GM21825 (cell line): ENCODE measurements around the gene NHP2.
"Not testable (repeated sequence)": the region's sequence is repeated elsewhere in the genome, so short reads cannot be mapped to it uniquely, and the experiment has no call there.

Experiments
- ATAC-seq: cut with Tn5 transposase; IDR thresholded peaks from one replicate; pipeline ENCODE4 v1.9.1; 2021; ENCODE audit warnings: mild to moderate bottlenecking, moderate library complexity; ENCODE audit not compliant: unreplicated experiment

NHP2 gene

GRCh38 chr5:178153530-178154340, at the start of gene NHP2:
Gene NHP2, minus strand, starts transcription at chr5:178153885. Its CDS starts 68 bp downstream, at chr5:178153817.
- ATAC-seq: peak; percentile 96

- no peak for ATAC-seq
These were observed 48.9 kb upstream of the NHP2 start for GRCh38 chr5:178202541-178202940.

- no peak for ATAC-seq
These were observed 48.2 kb upstream of the NHP2 start for GRCh38 chr5:178201927-178202235.

GRCh38 chr5:178201221-178201926, 47.7 kb upstream of the NHP2 start:
- no peak for ATAC-seq

- ATAC-seq: no peak
These were observed 46.1 kb upstream of the NHP2 start for GRCh38 chr5:178199581-178200434.

- no peak for ATAC-seq
These were observed 45.0 kb upstream of the NHP2 start for GRCh38 chr5:178198706-178199105.

- not testable (repeated sequence) for ATAC-seq
These were observed 44.5 kb upstream of the NHP2 start for GRCh38 chr5:178198151-178198550.

GRCh38 chr5:178196986-178197385, 43.3 kb upstream of the NHP2 start:
- ATAC-seq: no peak

- no peak for ATAC-seq
These were observed 42.7 kb upstream of the NHP2 start for GRCh38 chr5:178196281-178196812.

GRCh38 chr5:178194026-178194425, 40.3 kb upstream of the NHP2 start:
- no peak for ATAC-seq

GRCh38 chr5:178193251-178193809, 39.6 kb upstream of the NHP2 start:
- ATAC-seq: no peak

- no peak for ATAC-seq
These were observed 39.1 kb upstream of the NHP2 start for GRCh38 chr5:178192787-178193186.

GRCh38 chr5:178192244-178192643, 38.6 kb upstream of the NHP2 start:
- ATAC-seq: no peak

- no peak for ATAC-seq
These were observed 38.0 kb upstream of the NHP2 start for GRCh38 chr5:178191661-178192060.

- no peak for ATAC-seq
These were observed 35.7 kb upstream of the NHP2 start for GRCh38 chr5:178189433-178189832.

GRCh38 chr5:178187014-178187413, 33.3 kb upstream of the NHP2 start, which contains the start of gene GMCL2:
Gene GMCL2, minus strand, starts transcription at chr5:178187371. Its CDS starts 72 bp downstream, at chr5:178187299.
- ATAC-seq: no peak

GRCh38 chr5:178186427-178186826, 32.7 kb upstream of the NHP2 start:
- ATAC-seq: no peak

GRCh38 chr5:178182158-178182876, 28.6 kb upstream of the NHP2 start:
- no peak for ATAC-seq

- ATAC-seq: no peak
These were observed 26.6 kb upstream of the NHP2 start for GRCh38 chr5:178180141-178180863.
